Lung (tissue), 12 donors: ENCODE measurements around the gene UHRF2. TPM values are rescaled to one million over a fixed set of nuclear protein-coding genes. Genes with fewer than 3 reads are reported as not detected.

ENCODE experiments used
- ATAC-seq: fragments of 200-7000 bp; cut with Tn5 transposase; one replicate; pipeline ENCODE4 v1.9.1; 2020; ENCODE audit warnings: moderate number of reproducible peaks; ENCODE audit not compliant: insufficient read depth, low FRiP score
- DNase-seq, 3 donors: peaks; one replicate each; pipeline ENCODE4 v3.0.0-alpha.2; 2013 to 2017
- H3K27ac ChIP-seq, 2 donors: one replicate each; pipeline ENCODE4 v1.5.1; 2013; ENCODE audit warnings: mild to moderate bottlenecking in 2 of 2, moderate library complexity in 2 of 2, control low read depth in 1 of 2, inconsistent platforms in 1 of 2, low read depth in 1 of 2, low read length in 1 of 2
- H3K27me3 ChIP-seq, 3 donors: one replicate each; pipeline ENCODE4 v1.5.1; 2013; ENCODE audit warnings: low read length in 2 of 3; ENCODE audit not compliant: control insufficient read depth in 3 of 3, insufficient read depth in 3 of 3
- H3K36me3 ChIP-seq, 4 donors: one replicate each; pipeline ENCODE4 v1.5.1; 2013; ENCODE audit warnings: low read length in 4 of 4, mild to moderate bottlenecking in 1 of 4, moderate library complexity in 1 of 4; ENCODE audit not compliant: control insufficient read depth in 4 of 4, insufficient read depth in 4 of 4
- H3K4me1 ChIP-seq, 5 donors: one replicate each; pipeline ENCODE4 v1.5.1; 2013; ENCODE audit warnings: low read length in 5 of 5, mild to moderate bottlenecking in 2 of 5, moderate library complexity in 1 of 5; ENCODE audit not compliant: control insufficient read depth in 5 of 5, insufficient read depth in 5 of 5
- H3K4me3 ChIP-seq: one replicate; pipeline ENCODE4 v1.5.1; 2013; ENCODE audit warnings: mild to moderate bottlenecking, control low read depth, moderate library complexity
- H3K9ac ChIP-seq, 2 donors: one replicate each; pipeline ENCODE4 v1.5.1; 2013; ENCODE audit warnings: low read length in 2 of 2, control low read depth in 1 of 2; ENCODE audit not compliant: insufficient read depth in 1 of 2
- H3K9me3 ChIP-seq, 4 donors: one replicate each; pipeline ENCODE4 v1.5.1; 2013; ENCODE audit warnings: low read length in 3 of 4, mild to moderate bottlenecking in 1 of 4, moderate library complexity in 1 of 4; ENCODE audit not compliant: control insufficient read depth in 4 of 4, insufficient read depth in 3 of 4
- WGBS, 2 donors: extraction: QIAGEN DNeasy Blood & Tissue Kit; methylation state at CpG; one replicate each; pipeline ENCODE4 v1.1.7; 2013; 5-methylcytosine and 5-hydroxymethylcytosine counted together
- polyA plus RNA-seq, 2 donors: library from polyadenylated mRNA; stranded (reverse); fragments of 200-250 nt; gene quantifications; one replicate each; pipeline ENCODE4 v1.2.1, GENCODE V29; 2013
- total RNA-seq, 2 donors: library from RNA; depleted of rRNA in 1 of 2; stranded (reverse); fragments of >200 nt in 1 of 2; gene quantifications; one replicate each; pipeline ENCODE4 v1.2.1, GENCODE V29; 2014 to 2021
- TF ChIP-seq, protein P1 (sequence below): IDR thresholded peaks from 2 replicates; pipeline ENCODE4 v1.5.1; 2012; ENCODE audit warnings: mild to moderate bottlenecking; ENCODE audit errors: control extremely low read depth, extremely low read depth
- donor health status: control.
- donor health status: control.
- donor health status: Bipolar disorder and iron deficiency.
- donor health status: healthy.
- donor health status: DM: yes; HTN: yes; CAD: no.

Gene UHRF2
- total and polyA plus RNA-seq, 4 donors = 13.4 to 108 (median 22.1) TPM

DNA sequence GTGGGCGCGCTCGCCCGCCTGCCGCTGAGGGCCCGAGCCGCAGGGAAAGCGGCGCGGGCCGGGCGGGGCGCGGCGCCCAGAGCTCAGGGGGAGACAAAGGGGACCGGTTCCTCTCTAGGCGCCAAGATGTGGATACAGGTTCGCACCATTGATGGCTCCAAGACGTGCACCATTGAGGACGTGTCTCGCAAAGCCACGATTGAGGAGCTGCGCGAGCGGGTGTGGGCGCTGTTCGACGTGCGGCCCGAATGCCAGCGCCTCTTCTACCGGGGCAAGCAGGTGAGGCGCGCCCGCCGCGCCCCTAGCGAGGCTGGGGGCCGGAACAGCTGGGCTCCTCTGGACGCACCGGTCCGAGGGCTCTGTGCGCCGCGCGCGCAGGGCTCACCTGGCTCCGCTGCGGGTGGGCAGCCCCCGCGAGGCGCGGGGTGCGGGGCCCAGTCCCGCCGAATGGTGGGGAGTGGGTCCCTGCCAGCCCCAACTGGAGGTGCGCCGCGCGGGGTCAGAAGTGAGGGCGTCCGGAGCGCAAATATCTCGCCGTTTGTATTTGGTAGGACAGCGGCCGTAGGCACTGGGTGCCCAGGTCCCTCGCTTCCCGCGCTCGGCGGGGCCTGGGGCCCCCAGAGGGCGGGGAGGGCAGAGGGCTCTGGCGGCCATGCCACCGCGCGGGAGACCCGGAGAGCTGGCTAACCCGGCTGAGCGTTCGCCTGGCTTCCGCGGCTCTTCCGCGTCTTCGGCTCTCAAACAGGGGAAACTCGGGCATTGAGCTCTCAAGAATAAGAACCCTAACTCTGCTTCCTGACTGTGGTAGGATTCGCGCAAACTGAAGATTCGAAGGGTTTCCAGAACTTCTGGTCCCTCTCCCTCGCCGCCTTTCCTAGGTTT, 607 bp downstream of the UHRF2 start:
- DNase-seq (peak in 2 of 3 donors; percentile 24 to 37), ATAC-seq (peak; percentile 10)
- Histone ChIP-seq H3K9ac (peak overlapping the region; percentile 61 to 86), H3K27ac (peak overlapping the region; percentile 75 to 87), H3K4me3 (peak overlapping the region; percentile 96), H3K27me3 (no peaks in the 10 kb centered on the region), H3K36me3 (peaks cover 0 to 7% (median 5%) of the 10 kb centered on the region in 4 donors), H3K4me1 (peaks cover 0 to 16% (median 4%) of the 10 kb centered on the region in 5 donors), H3K9me3 (no peaks in the 10 kb centered on the region)
- TF ChIP-seq, protein P1, sequence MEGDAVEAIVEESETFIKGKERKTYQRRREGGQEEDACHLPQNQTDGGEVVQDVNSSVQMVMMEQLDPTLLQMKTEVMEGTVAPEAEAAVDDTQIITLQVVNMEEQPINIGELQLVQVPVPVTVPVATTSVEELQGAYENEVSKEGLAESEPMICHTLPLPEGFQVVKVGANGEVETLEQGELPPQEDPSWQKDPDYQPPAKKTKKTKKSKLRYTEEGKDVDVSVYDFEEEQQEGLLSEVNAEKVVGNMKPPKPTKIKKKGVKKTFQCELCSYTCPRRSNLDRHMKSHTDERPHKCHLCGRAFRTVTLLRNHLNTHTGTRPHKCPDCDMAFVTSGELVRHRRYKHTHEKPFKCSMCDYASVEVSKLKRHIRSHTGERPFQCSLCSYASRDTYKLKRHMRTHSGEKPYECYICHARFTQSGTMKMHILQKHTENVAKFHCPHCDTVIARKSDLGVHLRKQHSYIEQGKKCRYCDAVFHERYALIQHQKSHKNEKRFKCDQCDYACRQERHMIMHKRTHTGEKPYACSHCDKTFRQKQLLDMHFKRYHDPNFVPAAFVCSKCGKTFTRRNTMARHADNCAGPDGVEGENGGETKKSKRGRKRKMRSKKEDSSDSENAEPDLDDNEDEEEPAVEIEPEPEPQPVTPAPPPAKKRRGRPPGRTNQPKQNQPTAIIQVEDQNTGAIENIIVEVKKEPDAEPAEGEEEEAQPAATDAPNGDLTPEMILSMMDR = no peak
- 0% methylated on average over 81 to 92 of the region's 92 CpGs for WGBS, 2 donors

DNA sequence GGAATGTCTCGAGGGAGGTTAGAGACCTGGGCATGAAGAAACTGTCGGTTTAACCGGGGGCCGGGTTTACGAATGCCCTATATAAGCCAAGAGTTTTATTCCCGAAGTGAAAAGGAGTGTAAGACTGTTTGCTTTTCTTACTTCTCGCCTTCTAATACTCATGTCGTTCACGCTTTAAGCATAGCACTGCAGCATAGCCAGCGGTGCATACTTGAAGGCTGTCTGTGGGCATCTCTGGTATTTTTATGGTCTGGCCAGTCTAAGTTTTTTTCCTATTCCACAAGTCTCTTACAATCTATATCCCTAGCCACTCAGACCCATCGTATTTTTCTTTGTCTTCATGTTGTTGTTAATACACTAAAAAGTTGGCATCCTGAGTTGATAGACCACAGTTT, 1.2 kb downstream of the UHRF2 start:
- no peaks in the 10 kb centered on the region for H3K27me3 ChIP-seq
- peak overlapping the region; percentile 75 to 87 for H3K27ac ChIP-seq
- peaks cover 0 to 7% (median 5%) of the 10 kb centered on the region in 4 donors for H3K36me3 ChIP-seq
- DNase-seq (peak; percentile 21 to 52 (median 40)), ATAC-seq (no peak)
- H3K9me3 ChIP-seq = no peaks in the 10 kb centered on the region
- peak overlapping the region; percentile 61 to 86 for H3K9ac ChIP-seq
- TF ChIP-seq, protein P1 = no peak
- H3K4me3 ChIP-seq = peak overlapping the region; percentile 96
- WGBS, 2 donors = 0% methylated on average over 11 of the region's 11 CpGs
- H3K4me1 ChIP-seq = peaks cover 0 to 20% (median 4%) of the 10 kb centered on the region in 5 donors

DNA sequence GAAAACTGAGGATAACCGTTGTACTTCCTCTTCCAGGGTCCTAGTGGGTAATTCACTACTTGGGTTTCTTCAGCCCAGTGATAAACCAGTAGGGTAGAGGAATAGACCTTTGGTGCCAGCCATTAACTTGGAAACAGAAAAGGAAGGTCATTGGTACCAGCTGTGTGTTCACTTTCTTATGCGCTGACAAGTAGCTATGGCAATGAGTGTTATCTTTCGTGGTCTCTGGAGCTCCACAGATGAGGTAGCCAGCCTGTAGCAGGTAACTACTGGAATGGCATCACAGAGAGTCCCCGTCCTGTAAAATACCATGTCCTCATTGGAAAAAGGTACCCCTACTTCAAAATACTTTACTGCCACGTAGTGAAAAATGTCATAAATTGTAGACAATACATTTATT, 2.3 kb downstream of the UHRF2 start:
- TF ChIP-seq, protein P1 = no peak
- no peak overlapping the region for H3K4me3 ChIP-seq
- 62 to 66% methylated on average over 5 of the region's 5 CpGs for WGBS, 2 donors

More for the DNA sequence above, 2.3 kb downstream of the UHRF2 start:
- peak overlapping the region in 1 of 2 donors; percentile 13 for H3K9ac ChIP-seq
- DNase-seq = no peak
- H3K36me3 ChIP-seq = peaks cover 0 to 7% (median 5%) of the 10 kb centered on the region in 4 donors
- no peak for ATAC-seq
- H3K9me3 ChIP-seq = no peaks in the 10 kb centered on the region
- peaks cover 0 to 20% (median 4%) of the 10 kb centered on the region in 5 donors for H3K4me1 ChIP-seq
- H3K27me3 ChIP-seq = no peaks in the 10 kb centered on the region
- no peak overlapping the region for H3K27ac ChIP-seq
